GF-D8 (cell line): ENCODE data around the gene RPS6KA1.
"Not testable (repeated sequence)": the region's sequence is repeated elsewhere in the genome, so short reads cannot be mapped to it uniquely, and the experiment has no call there.

Source experiments
- DNase-seq: peaks from one replicate; lab custom pipeline; 2025; lab: John Stamatoyannopoulos, UW

The RPS6KA1 gene

GRCh38 chr1:26598890-26599289 lies 69.3 kb downstream of the RPS6KA1 start:
- peak; percentile 64 for DNase-seq

GRCh38 chr1:26602378-26602959 lies 72.9 kb downstream of the RPS6KA1 start:
- no peak for DNase-seq

- no peak for DNase-seq
Observed at GRCh38 chr1:26603856-26604255, 74.3 kb downstream of the RPS6KA1 start.

- DNase-seq, result no peak
Observed at GRCh38 chr1:26607186-26607585, 77.6 kb downstream of the RPS6KA1 start.

- no peak for DNase-seq
Observed at GRCh38 chr1:26608895-26609294, 79.3 kb downstream of the RPS6KA1 start.

- no peak for DNase-seq
Observed at GRCh38 chr1:26610781-26611180, 81.2 kb downstream of the RPS6KA1 start.

GRCh38 chr1:26612627-26613026 lies 83.1 kb downstream of the RPS6KA1 start:
- DNase-seq, result not testable (repeated sequence)

GRCh38 chr1:26614655-26615411 lies 85.3 kb downstream of the RPS6KA1 start:
- no peak for DNase-seq

GRCh38 chr1:26616881-26617280 lies 87.3 kb downstream of the RPS6KA1 start:
- DNase-seq, result no peak

GRCh38 chr1:26618561-26618960 lies 89.0 kb downstream of the RPS6KA1 start:
- DNase-seq, result peak; percentile 11
